Measurements from ENCODE around the gene ASIC2.

GRCh38 chr17:33210285-33210684, 82.8 kb downstream of the ASIC2 start:
- TF ChIP-seq CTCF (IDR thresholded peaks at IDR 0.05 in 2 of 3, conservative IDR thresholded peaks at IDR 0.05 in 1 of 3; ENCODE audit: insufficient read depth in 2 of 3, low read depth in 1 of 3, low read length in 3 of 3) (no peak), SUPT5H (IDR thresholded peaks at IDR 0.05) (no peak), ZNF639 (CRISPR knock-in tag; conservative IDR thresholded peaks at IDR 0.05 in 1 of 2, IDR thresholded peaks at IDR 0.05 in 1 of 2) (no peak)
